Astrocyte of the hippocampus (primary cell): ENCODE results near the gene RUNDC3A.

ENCODE experiments used
- DNase-seq: peaks from one replicate; pipeline ENCODE4 v3.0.0; 2011; ENCODE audit warnings: low read depth, low spot score

RUNDC3A gene

DNA sequence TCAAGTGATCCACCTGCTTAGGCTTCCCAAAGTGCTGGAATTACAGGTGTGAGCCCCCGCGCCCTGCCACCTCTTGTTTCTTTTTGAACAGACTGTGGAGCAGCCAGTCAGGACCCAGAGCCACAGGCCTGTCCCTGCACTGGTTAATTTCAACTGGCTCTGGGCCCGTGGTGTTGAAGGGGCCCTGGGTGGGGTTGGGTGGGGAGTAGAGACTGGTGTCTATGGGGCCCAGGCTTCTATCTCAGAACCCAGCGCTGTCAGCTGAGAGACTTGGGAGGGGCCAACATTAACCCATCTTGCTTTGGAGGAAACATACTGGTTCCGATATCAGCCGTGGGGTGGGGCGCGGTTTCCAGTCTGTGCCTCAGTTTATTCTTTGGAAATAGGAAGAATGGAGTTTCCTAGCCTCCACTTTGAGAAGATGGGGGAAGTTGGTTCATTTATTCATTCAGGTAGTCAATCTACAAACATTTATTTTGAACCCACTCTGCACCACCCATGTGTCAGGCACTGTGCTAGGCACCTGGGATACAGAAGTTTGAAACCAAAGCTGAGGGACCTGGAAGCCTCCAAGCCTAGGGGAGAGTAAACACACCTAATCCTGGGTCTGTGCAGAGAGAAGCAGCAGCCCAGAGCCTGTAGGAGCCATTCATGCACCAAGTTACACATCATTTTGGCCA is 24.9 kb upstream of the RUNDC3A start:
- no peak for DNase-seq

- DNase-seq: no peak
Measured at GRCh38 chr17:44284024-44284400, 24.4 kb upstream of the RUNDC3A start.

GRCh38 chr17:44287651-44288050 is 20.8 kb upstream of the RUNDC3A start:
- no peak for DNase-seq

GRCh38 chr17:44293509-44294226 is 14.7 kb upstream of the RUNDC3A start:
- DNase-seq: no peak

DNA sequence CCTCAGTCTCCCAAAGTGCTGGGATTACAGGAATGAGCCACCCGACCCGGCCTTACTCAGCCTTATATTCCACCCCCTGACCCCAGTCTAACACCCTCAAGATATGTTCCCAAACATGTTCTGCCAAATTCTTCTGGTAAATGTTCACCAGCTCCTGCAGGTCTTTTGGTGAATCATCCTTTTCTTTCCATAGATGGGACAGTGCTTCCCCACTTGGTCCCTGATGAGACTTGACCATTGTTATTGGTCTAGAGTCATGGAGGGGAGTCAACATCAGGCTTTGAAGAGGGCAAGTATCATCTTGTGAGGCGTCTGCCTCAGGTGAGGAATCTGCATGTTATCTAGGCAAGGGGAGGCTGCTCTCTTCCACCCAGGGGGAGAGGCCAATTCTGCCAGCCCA is 10.4 kb upstream of the RUNDC3A start:
- DNase-seq: no peak

- no peak for DNase-seq
Measured at GRCh38 chr17:44304651-44305050, 3.8 kb upstream of the RUNDC3A start.

- DNase-seq: peak; percentile 56
Measured at GRCh38 chr17:44307387-44308186, 814 bp upstream of the RUNDC3A start.

DNA sequence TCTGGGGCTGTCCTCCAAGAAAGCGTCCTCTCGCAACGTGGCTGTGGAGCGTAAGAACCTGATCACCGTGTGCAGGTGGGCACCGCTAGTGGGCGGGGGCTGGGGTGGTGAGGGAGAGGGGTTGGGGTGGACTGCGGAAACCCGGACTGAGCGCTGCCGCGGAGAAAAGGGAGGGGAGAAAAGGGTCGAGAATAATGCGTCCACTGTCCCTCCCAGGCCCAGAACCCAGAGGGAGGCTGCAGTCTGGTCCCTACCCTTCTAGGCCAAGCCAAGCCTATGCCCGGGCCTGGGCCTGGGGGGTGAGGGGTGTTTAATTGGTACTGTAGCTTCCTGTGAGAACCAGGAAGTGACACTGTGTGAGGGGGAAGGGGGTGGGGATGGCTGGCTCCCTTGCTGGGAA is 464 bp downstream of the RUNDC3A start:
- DNase-seq: no peak

- DNase-seq: no peak
Measured at GRCh38 chr17:44309472-44309871, 1.1 kb downstream of the RUNDC3A start.

DNA sequence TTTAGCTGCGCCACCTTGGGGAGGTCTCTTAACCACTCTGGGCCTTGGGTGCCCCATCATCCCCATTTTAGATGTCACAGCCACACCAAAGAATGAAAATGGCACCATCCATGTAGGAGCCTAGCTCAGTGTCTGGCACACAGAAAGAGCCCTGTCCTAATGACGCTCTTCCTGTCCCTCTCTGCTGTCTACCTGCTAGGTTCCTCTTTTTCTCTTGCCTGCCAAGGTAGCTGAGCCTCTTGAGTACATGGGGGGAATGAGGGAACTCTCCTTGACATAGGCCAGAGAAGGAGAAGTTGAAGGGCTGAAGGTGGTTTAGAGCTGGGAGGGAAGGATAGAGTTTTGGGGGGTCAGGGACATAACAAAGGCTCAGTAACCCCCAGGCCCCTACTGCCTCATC is 1.8 kb downstream of the RUNDC3A start:
- DNase-seq: no peak

DNA sequence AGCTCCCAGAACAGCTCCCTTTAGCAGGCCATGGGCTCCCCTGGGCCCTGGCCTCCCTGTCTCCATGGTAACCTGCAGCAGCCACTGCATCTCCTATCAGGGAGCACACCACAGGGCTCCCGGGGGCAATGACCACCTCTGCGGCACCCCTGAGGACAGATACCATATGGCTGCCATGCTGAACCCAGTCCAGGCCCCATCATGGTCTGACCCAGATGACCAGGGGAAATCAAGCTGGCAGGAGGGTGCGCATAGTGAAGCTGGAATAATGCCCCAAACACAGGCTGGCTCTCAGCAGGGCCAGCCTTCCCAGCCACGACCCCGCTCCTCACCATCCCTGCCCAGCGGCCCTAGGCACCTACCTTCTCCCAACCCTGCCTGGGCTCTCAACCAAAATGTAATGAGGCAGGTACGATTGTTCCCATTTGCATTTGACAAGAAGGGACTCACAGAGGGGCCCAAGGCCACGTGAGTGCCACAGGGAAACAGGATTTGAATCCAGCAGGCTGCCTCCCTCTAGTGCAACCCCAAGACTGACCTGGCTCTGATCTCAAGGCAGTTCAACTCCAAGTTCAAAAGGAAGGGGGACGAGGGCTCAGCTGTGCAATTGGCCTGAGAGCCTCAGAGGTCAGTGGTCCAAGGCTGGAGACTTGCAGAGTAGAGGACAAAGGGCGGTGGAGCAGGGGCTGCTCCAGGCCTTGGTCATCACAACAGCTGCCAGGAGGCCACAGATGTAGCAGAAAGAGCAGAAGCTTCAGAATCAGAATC is 2.4 kb downstream of the RUNDC3A start:
- no peak for DNase-seq

- DNase-seq: no peak
Measured at GRCh38 chr17:44311562-44312181, 3.3 kb downstream of the RUNDC3A start.

- no peak for DNase-seq
Measured at GRCh38 chr17:44312396-44313104, 4.1 kb downstream of the RUNDC3A start.

GRCh38 chr17:44314031-44314430 is 5.6 kb downstream of the RUNDC3A start:
- DNase-seq: no peak

GRCh38 chr17:44314524-44314868 is 6.1 kb downstream of the RUNDC3A start:
- no peak for DNase-seq

DNA sequence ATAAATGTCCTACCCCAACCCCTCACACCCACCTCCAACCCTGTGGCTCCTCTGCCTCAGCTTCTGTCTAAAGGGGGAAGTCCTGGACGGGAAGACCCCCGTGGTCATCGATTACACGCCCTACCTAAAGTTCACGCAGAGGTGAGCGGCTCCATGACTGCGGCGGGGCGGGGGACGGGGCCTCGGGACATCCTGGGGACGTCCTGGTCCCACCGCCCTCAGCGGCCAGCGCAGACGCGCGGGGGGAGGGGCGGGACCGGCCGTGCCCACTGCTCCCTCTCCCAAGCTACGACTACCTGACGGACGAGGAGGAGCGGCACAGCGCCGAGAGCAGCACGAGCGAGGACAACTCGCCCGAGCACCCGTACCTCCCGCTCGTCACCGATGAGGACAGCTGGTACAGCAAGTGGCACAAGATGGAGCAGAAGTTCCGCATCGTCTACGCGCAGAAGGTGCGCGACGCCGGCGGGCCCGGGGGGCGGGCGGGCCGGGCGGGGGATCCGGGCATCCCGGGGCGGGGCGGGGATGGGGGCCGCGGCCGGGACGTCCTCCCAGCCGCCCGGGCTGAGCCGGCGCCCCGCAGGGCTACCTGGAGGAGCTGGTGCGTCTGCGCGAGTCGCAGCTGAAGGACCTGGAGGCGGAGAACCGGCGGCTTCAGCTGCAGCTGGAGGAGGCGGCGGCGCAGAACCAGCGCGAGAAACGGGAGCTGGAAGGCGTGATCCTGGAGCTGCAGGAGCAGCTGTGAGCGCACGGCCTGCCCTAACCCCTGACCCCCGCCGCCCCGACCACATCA is 6.7 kb downstream of the RUNDC3A start:
- peak; percentile 65 for DNase-seq

- DNase-seq: no peak
Measured at GRCh38 chr17:44315760-44316731, 7.6 kb downstream of the RUNDC3A start.

GRCh38 chr17:44317545-44317944 is 9.1 kb downstream of the RUNDC3A start:
- DNase-seq: no peak
